GM12892 (cell line): ENCODE measurements around the gene NAV2.

ENCODE experiments used
- POLR2A ChIP-seq: IDR thresholded peaks from 2 replicates; pipeline ENCODE4 v1.6.1; 2011; ENCODE audit warnings: low read depth, low read length, control low read depth
- POLR2AphosphoS5 ChIP-seq: IDR thresholded peaks from 2 replicates; pipeline ENCODE4 v1.6.1; 2011; ENCODE audit warnings: low read depth, low read length, control low read depth
- TAF1 ChIP-seq: IDR thresholded peaks from 2 replicates; pipeline ENCODE4 v1.6.1; 2011; ENCODE audit warnings: low read depth, mild to moderate bottlenecking, control low read depth, low read length, borderline replicate concordance

GRCh38 chr11:20093775-20094174 is 381.1 kb downstream of the NAV2 start:
- TF ChIP-seq POLR2A (no peak), POLR2AphosphoS5 (no peak), TAF1 (no peak)
